ENCODE results near the gene TEKT4.
"Not testable (repeated sequence)": the region's sequence is repeated elsewhere in the genome, so short reads cannot be mapped to it uniquely, and the experiment has no call there.

TEKT4 gene

GRCh38 chr2:94875820-94876522, 4.7 kb downstream of the TEKT4 start:
- no peak for DNase-seq (ENCODE audit: low spot score)

- DNase-seq (ENCODE audit: low spot score) = no peak
Observed at GRCh38 chr2:94876523-94876863, 5.3 kb downstream of the TEKT4 start.

GRCh38 chr2:94877129-94877528, 5.9 kb downstream of the TEKT4 start:
- DNase-seq (ENCODE audit: low spot score) = no peak

- not testable (repeated sequence) for DNase-seq (ENCODE audit: low spot score)
Observed at GRCh38 chr2:94878575-94878974, 7.3 kb downstream of the TEKT4 start.

- DNase-seq (ENCODE audit: low spot score) = no peak
Observed at GRCh38 chr2:94879314-94879981, 8.2 kb downstream of the TEKT4 start.

GRCh38 chr2:94879982-94880377, 8.8 kb downstream of the TEKT4 start:
- DNase-seq (ENCODE audit: low spot score) = no peak

GRCh38 chr2:94880507-94880906, 9.3 kb downstream of the TEKT4 start:
- DNase-seq (ENCODE audit: low spot score) = no peak

- no peak for DNase-seq (ENCODE audit: low spot score)
Observed at GRCh38 chr2:94881070-94881469, 9.8 kb downstream of the TEKT4 start.

- DNase-seq (ENCODE audit: low spot score) = no peak
Observed at GRCh38 chr2:94890234-94890633, 19.0 kb downstream of the TEKT4 start.

- not testable (repeated sequence) for DNase-seq (ENCODE audit: low spot score)
Observed at GRCh38 chr2:94895273-94895672, 24.0 kb downstream of the TEKT4 start.

GRCh38 chr2:94906976-94907375, 35.7 kb downstream of the TEKT4 start:
- DNase-seq (ENCODE audit: low spot score) = not testable (repeated sequence)

- DNase-seq (ENCODE audit: low spot score) = peak; percentile 73
Observed at GRCh38 chr2:94923196-94923595, 52.0 kb downstream of the TEKT4 start.

- DNase-seq (ENCODE audit: low spot score) = not testable (repeated sequence)
Observed at GRCh38 chr2:94924999-94925398, 53.8 kb downstream of the TEKT4 start.
